ENCODE results near the gene ADORA1.
A peak's percentile ranks its signal among the peaks of the same experiment; 100 is the strongest.

The ADORA1 gene

DNA sequence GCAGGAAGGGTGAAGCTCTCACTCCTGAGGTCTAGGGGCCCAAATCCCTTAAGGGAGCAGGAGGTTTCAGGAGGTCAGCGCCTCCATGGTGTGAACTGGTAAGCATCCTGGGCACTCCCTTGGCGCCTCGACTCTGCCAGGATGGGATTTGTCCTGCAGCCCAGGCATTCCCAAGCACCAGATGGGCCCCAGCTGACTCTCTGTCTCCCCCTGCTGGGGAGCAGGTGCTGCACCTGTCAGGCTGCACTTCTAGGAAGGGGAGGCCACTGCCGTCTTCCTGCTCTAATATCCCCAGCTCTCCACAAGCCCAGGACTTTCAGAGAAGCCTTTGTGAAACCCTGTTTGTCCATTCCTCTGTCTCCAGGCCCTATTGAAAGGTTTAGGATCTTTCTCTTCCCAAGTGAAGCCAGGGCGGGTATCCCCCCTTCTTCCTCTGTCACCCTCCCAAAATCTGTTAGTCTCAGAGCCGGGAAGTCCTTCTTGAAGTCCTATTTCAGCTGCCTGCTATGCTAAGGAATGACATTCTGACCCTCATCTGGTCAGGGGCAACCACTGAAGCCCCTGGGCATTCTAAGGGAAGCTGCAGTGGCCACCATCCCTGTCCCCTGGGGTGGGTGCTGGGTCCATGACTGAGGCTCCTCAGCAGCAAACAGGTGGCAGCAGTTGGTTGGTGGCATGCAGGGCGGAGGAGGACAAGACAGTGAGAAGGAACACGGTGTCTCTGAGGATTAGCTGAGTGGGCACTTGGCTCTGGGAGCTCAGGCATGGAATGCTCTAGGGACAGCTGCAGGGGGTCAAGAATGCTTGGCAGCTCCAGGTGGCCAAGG, 44.9 kb downstream of the ADORA1 start:
- no peak for DNase-seq (ENCODE audit: extremely low read depth, low read depth)

DNA sequence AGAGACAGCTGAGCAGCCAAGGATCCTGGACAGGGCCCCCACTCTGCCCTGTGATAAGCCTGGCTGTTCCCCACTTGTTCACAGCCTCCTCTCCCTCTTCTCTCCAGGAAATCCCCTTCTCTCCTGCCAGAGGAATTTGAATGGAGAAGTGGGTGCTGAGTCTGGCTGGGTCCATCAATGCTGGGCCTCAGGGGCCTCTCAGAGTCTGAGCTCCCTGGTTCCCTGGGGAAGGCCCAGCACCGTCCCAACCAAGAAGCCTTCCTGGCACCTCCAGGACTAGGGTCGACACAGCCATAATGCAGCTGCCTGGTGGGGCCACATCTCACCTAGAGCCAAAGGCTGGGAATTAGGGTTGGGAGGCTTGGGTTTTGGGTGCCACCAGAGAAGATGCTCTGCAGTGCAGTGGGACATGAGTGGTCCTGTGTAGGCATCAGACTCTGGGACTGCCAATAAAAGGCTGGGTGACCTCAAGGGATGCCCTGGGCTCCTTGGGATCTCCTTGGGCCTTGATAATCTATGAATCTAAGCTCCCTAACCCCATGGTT, 45.6 kb downstream of the ADORA1 start:
- TF ChIP-seq, protein P1, sequence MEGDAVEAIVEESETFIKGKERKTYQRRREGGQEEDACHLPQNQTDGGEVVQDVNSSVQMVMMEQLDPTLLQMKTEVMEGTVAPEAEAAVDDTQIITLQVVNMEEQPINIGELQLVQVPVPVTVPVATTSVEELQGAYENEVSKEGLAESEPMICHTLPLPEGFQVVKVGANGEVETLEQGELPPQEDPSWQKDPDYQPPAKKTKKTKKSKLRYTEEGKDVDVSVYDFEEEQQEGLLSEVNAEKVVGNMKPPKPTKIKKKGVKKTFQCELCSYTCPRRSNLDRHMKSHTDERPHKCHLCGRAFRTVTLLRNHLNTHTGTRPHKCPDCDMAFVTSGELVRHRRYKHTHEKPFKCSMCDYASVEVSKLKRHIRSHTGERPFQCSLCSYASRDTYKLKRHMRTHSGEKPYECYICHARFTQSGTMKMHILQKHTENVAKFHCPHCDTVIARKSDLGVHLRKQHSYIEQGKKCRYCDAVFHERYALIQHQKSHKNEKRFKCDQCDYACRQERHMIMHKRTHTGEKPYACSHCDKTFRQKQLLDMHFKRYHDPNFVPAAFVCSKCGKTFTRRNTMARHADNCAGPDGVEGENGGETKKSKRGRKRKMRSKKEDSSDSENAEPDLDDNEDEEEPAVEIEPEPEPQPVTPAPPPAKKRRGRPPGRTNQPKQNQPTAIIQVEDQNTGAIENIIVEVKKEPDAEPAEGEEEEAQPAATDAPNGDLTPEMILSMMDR (IDR thresholded peaks at IDR 0.05; ENCODE audit: low read depth, low read length): no peak
- DNase-seq (ENCODE audit: extremely low read depth, low read depth): no peak

More for the DNA sequence above, 44.9 kb downstream of the ADORA1 start:
- TF ChIP-seq, protein P1 (IDR thresholded peaks at IDR 0.05; ENCODE audit: low read depth, low read length): peak; percentile 93

DNA sequence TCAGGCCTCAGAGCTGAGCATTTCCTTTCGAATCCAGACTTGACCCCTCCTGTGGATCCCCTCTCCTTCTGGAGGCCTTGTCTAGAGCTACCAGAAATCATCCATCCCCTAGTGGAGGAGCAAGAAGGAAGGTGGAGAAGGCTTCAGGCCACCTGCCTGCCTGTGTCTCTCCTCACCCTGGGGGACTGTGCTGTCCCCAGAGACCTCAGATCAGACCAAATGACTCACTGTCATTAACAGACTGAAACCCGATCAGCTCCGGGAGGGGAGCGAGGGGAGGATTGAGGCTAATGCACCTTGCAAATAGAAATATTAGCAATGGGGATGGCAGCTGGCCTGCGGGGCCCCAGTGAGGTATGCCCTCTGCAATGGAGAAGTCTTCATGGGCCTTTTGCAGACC, 46.0 kb downstream of the ADORA1 start:
- no peak for DNase-seq (ENCODE audit: extremely low read depth, low read depth)
- TF ChIP-seq, protein P1 (IDR thresholded peaks at IDR 0.05; ENCODE audit: low read depth, low read length): no peak

DNA sequence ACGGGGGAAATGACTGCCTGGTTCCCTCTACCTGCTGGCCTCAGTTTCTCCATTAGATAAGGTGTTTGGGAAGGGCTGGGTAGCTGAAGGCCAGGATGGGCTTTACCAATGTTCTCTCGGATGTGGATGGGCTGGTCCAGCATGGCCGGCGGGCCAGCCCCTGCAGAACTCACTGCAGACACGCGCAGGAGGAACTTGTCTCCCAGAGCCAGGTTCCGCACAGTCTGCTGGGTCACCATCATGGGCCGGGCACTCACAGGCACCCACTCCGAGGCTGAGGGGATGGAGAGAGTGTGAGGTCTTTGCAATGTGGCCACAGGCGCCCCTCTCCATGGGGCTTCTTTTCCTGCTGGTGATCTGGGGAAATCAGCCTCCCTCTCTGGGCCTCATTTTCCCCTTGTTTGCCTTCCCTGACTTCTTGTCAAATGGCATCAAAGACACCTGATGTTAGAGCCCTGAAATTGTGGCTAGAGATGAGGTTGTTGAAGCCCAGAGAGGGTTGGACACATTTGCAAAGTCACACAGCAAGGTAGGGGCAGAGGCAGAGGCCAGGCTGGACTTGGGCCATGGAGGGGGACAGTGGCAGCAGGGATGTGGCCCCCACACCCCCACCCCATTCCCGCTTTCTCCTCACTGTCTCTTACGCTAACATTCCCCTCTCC, 46.9 kb downstream of the ADORA1 start:
- TF ChIP-seq, protein P1 (IDR thresholded peaks at IDR 0.05; ENCODE audit: low read depth, low read length): no peak
- DNase-seq (ENCODE audit: extremely low read depth, low read depth): no peak

DNA sequence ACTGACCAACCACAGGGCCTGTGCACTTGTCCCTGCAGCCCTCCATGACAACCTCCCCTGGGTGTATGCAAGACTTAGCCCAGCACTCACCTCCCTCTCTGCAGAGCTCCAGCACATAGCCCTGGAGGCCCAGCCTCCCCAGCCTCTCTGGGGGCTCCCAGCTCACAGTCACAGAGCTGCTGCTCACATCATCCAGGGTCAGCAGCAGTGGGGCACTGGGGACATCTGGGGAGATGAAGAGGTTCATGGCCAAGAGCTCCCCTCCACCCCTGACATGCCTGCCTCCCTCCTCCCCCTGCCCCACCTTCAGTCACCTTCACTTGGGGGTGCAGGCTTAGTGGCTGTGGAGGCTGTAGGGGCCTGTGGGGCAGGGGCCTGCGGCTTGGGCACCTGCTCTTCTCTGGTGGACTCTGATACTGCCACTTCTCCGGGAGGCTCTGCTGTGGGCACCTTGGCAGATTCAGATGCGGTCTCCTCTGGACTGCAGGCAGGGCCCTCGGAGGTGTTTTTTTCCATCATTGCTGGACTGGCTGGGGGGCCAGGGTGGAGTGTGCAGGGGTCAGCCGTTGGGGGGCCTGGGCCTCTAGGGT, 47.8 kb downstream of the ADORA1 start, which contains the start of gene MYBPH:
MYBPH (minus strand) TSS at position 590 of the 590 bp plus-strand sequence; CDS start at position 519, 71 bp downstream.
- no peak for DNase-seq (ENCODE audit: extremely low read depth, low read depth)

GRCh38 chr1:203175827-203176241, 48.3 kb downstream of the ADORA1 start:
- no peak for DNase-seq (ENCODE audit: extremely low read depth, low read depth)

More for the DNA sequence above, 47.8 kb downstream of the ADORA1 start, which contains the start of gene MYBPH:
- TF ChIP-seq, protein P1 (IDR thresholded peaks at IDR 0.05; ENCODE audit: low read depth, low read length): no peak

More at GRCh38 chr1:203175827-203176241, 48.3 kb downstream of the ADORA1 start:
- TF ChIP-seq, protein P1 (IDR thresholded peaks at IDR 0.05; ENCODE audit: low read depth, low read length): no peak

Data from AG09319 (cell line).